Calu3 (cell line): ENCODE measurements around the gene ENTR1. TPM values are rescaled to one million over a fixed set of nuclear protein-coding genes. Genes with fewer than 3 reads are reported as not detected.

Experiments
- BruUV-seq: library from RNA; stranded (reverse); fragments of 400-500 nt; replicated peaks from 2 replicates; lab custom pipeline; 2021; lab: Mats Ljungman, UMichigan
- CTCF ChIA-PET: fragments of 300-600 bp; sonication (Branson Sonifier 250); formaldehyde crosslinking; loops from one replicate; lab custom pipeline; 2022; ENCODE audit warnings: antibody characterized with exemption; lab: Charles Lee
- DNase-seq: peaks from one replicate; pipeline ENCODE4 v3.0.0; 2022
- H3K27ac Mint-ChIP-seq: one replicate; pipeline ENCODE4 v1.8.0; 2022; ENCODE audit warnings: mixed read lengths; ENCODE audit not compliant: unreplicated experiment
- H3K27me3 Mint-ChIP-seq: one replicate; pipeline ENCODE4 v1.8.0; 2022; ENCODE audit warnings: mixed read lengths; ENCODE audit not compliant: unreplicated experiment
- H3K36me3 Mint-ChIP-seq: one replicate; pipeline ENCODE4 v1.8.0; 2022; ENCODE audit warnings: mild to moderate bottlenecking, moderate library complexity, mixed read lengths; ENCODE audit not compliant: insufficient read depth, unreplicated experiment
- H3K4me1 Mint-ChIP-seq: one replicate; pipeline ENCODE4 v1.8.0; 2022; ENCODE audit warnings: mild to moderate bottlenecking, low read depth, mixed read lengths; ENCODE audit not compliant: unreplicated experiment
- H3K4me3 Mint-ChIP-seq: one replicate; pipeline ENCODE4 v1.8.0; 2022; ENCODE audit warnings: mild to moderate bottlenecking, low read depth, moderate library complexity, mixed read lengths; ENCODE audit not compliant: unreplicated experiment
- H3K9me3 Mint-ChIP-seq: one replicate; pipeline ENCODE4 v1.8.0; 2022; ENCODE audit warnings: low read depth, mixed read lengths; ENCODE audit not compliant: unreplicated experiment
- CTCF ChIP-seq: fragments of 200-600 bp; IDR thresholded peaks from one replicate; pipeline ENCODE4 v1.8.0; 2022; ENCODE audit warnings: antibody characterized with exemption; ENCODE audit not compliant: unreplicated experiment
- intact Hi-C: fragments of 100-400 bp; cut with micrococcal nuclease; formaldehyde crosslinking; loops from one replicate; pipeline ENCODE4 v1.10.0; 2022; ENCODE audit not compliant: unreplicated experiment
- total RNA-seq: library from RNA; stranded (reverse); gene quantifications from 2 replicates; pipeline ENCODE4 v1.2.3, GENCODE V29; 2022

ENTR1 gene
- total RNA-seq, 1 experiment from 2014 or later: 50.2 TPM

- no peak overlapping the region for H3K27ac Mint-ChIP-seq
- no peaks in the 10 kb centered on the region for H3K27me3 Mint-ChIP-seq
- peaks cover 50% of the 10 kb centered on the region for H3K36me3 Mint-ChIP-seq
- CTCF ChIA-PET: no interaction called here
- DNase-seq: no peak
- H3K4me1 Mint-ChIP-seq: peaks cover 11% of the 10 kb centered on the region
- no peak for TF ChIP-seq CTCF
- BruUV-seq: no TSS peak
- H3K9me3 Mint-ChIP-seq: no peaks in the 10 kb centered on the region
- intact Hi-C loops: no loop called here
- H3K4me3 Mint-ChIP-seq: no peak overlapping the region
Observed at GRCh38 chr9:136405481-136405880, 4.9 kb downstream of the ENTR1 start.

GRCh38 chr9:136404801-136405136, 5.6 kb downstream of the ENTR1 start:
- no peak overlapping the region for H3K4me3 Mint-ChIP-seq
- CTCF ChIA-PET: no interaction called here
- intact Hi-C loops: no loop called here

GRCh38 chr9:136403915-136404800, 6.3 kb downstream of the ENTR1 start:
- H3K36me3 Mint-ChIP-seq: peaks cover 51% of the 10 kb centered on the region
- no peak overlapping the region for H3K27ac Mint-ChIP-seq

More at GRCh38 chr9:136404801-136405136, 5.6 kb downstream of the ENTR1 start:
- Mint-ChIP-seq H3K36me3 (peaks cover 50% of the 10 kb centered on the region), H3K9me3 (no peaks in the 10 kb centered on the region), H3K4me1 (peaks cover 11% of the 10 kb centered on the region), H3K27ac (no peak overlapping the region), H3K27me3 (no peaks in the 10 kb centered on the region)
- BruUV-seq: no TSS peak
- no peak for DNase-seq
- no peak for TF ChIP-seq CTCF

GRCh38 chr9:136403538-136403914, 6.9 kb downstream of the ENTR1 start:
- Mint-ChIP-seq H3K4me3 (no peak overlapping the region), H3K4me1 (peaks cover under 1% of the 10 kb centered on the region), H3K36me3 (peaks cover 53% of the 10 kb centered on the region), H3K9me3 (no peaks in the 10 kb centered on the region), H3K27ac (no peak overlapping the region), H3K27me3 (no peaks in the 10 kb centered on the region)
- intact Hi-C loops: no loop called here
- CTCF ChIA-PET: no interaction called here
- no peak for TF ChIP-seq CTCF
- no peak for DNase-seq
- no TSS peak for BruUV-seq

More at GRCh38 chr9:136403915-136404800, 6.3 kb downstream of the ENTR1 start:
- Mint-ChIP-seq H3K4me3 (no peak overlapping the region), H3K27me3 (no peaks in the 10 kb centered on the region), H3K9me3 (no peaks in the 10 kb centered on the region), H3K4me1 (peaks cover 7% of the 10 kb centered on the region)
- intact Hi-C loops: no loop called here
- CTCF ChIA-PET: no interaction called here
- no peak for DNase-seq
- no TSS peak for BruUV-seq
- TF ChIP-seq CTCF: no peak
